Measurements from ENCODE around the gene XPA. TPM values are rescaled to one million over a fixed set of nuclear protein-coding genes. Genes with fewer than 3 reads are reported as not detected.

XPA gene
- total and polyA plus RNA-seq, 10 of the 15 experiments (the other 5 are each of a cell fraction or from before 2014, with no cell fraction given) = 6.2 to 19.9 (median 12.3) TPM

DNA sequence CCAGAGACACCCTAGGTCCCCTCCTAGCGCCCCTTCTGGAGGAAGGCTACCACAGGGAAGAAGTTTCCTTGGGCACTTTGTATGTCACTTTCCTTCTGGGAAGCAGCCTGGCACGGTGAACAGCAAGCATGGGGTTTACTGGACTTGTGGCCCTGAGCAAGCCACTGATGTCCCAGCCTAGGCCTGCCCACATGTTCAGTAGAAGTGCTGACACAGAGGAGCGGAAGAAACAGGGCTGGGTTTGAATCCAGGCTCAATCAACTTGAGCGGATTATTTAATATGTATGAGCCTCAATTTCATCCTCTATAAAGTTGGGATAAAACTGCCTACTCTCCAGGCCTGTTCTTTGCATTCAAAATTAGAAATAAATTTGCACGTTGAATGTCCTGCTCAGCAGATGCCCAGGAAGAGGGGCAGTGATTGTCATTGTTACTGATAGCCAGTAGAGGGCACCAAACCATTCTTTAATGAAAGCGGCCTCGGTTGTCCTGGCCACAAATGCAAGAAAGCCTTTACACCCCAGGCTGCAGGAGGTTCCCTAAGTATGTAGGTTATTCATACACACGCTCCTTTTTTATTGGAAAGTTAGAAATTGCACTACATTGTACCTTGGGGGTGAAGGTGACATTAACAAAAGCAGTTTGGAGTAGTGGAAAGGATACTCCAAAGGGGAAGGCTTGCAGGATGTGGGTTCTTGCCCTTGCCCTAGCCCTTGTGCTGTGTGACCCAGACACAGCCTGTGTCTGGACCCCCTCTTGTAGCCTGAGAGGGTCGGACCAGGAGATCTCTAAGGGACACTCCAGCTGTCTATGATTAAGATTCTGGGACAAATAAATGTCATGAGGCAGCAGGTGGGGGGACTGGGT lies 13.4 kb upstream of the XPA start (continued):
- TF ChIP-seq, protein P1, sequence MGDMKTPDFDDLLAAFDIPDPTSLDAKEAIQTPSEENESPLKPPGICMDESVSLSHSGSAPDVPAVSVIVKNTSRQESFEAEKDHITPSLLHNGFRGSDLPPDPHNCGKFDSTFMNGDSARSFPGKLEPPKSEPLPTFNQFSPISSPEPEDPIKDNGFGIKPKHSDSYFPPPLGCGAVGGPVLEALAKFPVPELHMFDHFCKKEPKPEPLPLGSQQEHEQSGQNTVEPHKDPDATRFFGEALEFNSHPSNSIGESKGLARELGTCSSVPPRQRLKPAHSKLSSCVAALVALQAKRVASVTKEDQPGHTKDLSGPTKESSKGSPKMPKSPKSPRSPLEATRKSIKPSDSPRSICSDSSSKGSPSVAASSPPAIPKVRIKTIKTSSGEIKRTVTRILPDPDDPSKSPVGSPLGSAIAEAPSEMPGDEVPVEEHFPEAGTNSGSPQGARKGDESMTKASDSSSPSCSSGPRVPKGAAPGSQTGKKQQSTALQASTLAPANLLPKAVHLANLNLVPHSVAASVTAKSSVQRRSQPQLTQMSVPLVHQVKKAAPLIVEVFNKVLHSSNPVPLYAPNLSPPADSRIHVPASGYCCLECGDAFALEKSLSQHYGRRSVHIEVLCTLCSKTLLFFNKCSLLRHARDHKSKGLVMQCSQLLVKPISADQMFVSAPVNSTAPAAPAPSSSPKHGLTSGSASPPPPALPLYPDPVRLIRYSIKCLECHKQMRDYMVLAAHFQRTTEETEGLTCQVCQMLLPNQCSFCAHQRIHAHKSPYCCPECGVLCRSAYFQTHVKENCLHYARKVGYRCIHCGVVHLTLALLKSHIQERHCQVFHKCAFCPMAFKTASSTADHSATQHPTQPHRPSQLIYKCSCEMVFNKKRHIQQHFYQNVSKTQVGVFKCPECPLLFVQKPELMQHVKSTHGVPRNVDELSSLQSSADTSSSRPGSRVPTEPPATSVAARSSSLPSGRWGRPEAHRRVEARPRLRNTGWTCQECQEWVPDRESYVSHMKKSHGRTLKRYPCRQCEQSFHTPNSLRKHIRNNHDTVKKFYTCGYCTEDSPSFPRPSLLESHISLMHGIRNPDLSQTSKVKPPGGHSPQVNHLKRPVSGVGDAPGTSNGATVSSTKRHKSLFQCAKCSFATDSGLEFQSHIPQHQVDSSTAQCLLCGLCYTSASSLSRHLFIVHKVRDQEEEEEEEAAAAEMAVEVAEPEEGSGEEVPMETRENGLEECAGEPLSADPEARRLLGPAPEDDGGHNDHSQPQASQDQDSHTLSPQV (IDR thresholded peaks at IDR 0.05) = no peak
- TF ChIP-seq RUNX3 (IDR thresholded peaks at IDR 0.05; ENCODE audit: low read length) = 0 out of 2 replicates have a peak, but pooled peaks have one; percentile 1
- TF ChIP-seq EGR1 (IDR thresholded peaks at IDR 0.05; ENCODE audit: borderline replicate concordance in 1 of 2, low read depth in 2 of 2, low read length in 2 of 2) = no peak
- no peak for TF ChIP-seq HDAC2 (IDR thresholded peaks at IDR 0.05)
- TF ChIP-seq YY1 (IDR thresholded peaks at IDR 0.05; ENCODE audit: low read depth, low read length) = peak; percentile 35; the same call in 1 of the 2 replicates
- TF ChIP-seq, protein P2, sequence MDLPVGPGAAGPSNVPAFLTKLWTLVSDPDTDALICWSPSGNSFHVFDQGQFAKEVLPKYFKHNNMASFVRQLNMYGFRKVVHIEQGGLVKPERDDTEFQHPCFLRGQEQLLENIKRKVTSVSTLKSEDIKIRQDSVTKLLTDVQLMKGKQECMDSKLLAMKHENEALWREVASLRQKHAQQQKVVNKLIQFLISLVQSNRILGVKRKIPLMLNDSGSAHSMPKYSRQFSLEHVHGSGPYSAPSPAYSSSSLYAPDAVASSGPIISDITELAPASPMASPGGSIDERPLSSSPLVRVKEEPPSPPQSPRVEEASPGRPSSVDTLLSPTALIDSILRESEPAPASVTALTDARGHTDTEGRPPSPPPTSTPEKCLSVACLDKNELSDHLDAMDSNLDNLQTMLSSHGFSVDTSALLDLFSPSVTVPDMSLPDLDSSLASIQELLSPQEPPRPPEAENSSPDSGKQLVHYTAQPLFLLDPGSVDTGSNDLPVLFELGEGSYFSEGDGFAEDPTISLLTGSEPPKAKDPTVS (IDR thresholded peaks at IDR 0.05; ENCODE audit: low read depth, low read length) = no peak
- TF ChIP-seq, protein P3, sequence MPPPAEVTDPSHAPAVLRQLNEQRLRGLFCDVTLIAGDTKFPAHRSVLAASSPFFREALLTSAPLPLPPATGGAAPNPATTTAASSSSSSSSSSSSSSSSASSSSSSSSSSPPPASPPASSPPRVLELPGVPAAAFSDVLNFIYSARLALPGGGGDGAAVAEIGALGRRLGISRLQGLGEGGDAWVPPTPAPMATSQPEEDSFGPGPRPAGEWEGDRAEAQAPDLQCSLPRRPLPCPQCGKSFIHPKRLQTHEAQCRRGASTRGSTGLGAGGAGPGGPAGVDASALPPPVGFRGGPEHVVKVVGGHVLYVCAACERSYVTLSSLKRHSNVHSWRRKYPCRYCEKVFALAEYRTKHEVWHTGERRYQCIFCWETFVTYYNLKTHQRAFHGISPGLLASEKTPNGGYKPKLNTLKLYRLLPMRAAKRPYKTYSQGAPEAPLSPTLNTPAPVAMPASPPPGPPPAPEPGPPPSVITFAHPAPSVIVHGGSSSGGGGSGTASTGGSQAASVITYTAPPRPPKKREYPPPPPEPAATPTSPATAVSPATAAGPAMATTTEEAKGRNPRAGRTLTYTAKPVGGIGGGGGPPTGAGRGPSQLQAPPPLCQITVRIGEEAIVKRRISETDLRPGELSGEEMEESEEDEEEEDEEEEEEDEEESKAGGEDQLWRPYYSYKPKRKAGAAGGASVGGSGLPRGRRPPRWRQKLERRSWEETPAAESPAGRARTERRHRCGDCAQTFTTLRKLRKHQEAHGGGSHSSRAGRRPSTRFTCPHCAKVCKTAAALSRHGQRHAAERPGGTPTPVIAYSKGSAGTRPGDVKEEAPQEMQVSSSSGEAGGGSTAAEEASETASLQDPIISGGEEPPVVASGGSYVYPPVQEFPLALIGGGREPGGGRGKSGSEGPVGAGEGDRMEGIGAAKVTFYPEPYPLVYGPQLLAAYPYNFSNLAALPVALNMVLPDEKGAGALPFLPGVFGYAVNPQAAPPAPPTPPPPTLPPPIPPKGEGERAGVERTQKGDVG (CRISPR knock-in tag; IDR thresholded peaks at IDR 0.05) = no peak
- TF ChIP-seq RAD51 (IDR thresholded peaks at IDR 0.05) = no peak
- TF ChIP-seq, protein P4, sequence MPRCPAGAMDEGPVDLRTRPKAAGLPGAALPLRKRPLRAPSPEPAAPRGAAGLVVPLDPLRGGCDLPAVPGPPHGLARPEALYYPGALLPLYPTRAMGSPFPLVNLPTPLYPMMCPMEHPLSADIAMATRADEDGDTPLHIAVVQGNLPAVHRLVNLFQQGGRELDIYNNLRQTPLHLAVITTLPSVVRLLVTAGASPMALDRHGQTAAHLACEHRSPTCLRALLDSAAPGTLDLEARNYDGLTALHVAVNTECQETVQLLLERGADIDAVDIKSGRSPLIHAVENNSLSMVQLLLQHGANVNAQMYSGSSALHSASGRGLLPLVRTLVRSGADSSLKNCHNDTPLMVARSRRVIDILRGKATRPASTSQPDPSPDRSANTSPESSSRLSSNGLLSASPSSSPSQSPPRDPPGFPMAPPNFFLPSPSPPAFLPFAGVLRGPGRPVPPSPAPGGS (IDR thresholded peaks at IDR 0.05; ENCODE audit: borderline replicate concordance, insufficient read depth, low read depth, low read length, poor library complexity, severe bottlenecking) = no peak
- TF ChIP-seq MYB (IDR thresholded peaks at IDR 0.05; ENCODE audit: borderline replicate concordance, low read depth, low read length) = no peak
- TF ChIP-seq RAD21 (IDR thresholded peaks at IDR 0.05; ENCODE audit: insufficient read depth, low read depth, low read length) = peak; percentile 85
- no peak for TF ChIP-seq CBX5 (IDR thresholded peaks at IDR 0.05; ENCODE audit: low read depth)
- TF ChIP-seq CREM (IDR thresholded peaks at IDR 0.05; ENCODE audit: low read depth) = no peak
- TF ChIP-seq TAF1 (IDR thresholded peaks at IDR 0.05; ENCODE audit: borderline replicate concordance, low read depth, low read length) = no peak
- no peak for TF ChIP-seq BHLHE40 (IDR thresholded peaks at IDR 0.05; ENCODE audit: borderline replicate concordance in 1 of 2, low read depth in 2 of 2, low read length in 1 of 2)

Data from GM12878 (cell line).